NB4 (cell line): Measurements from ENCODE around the gene MEGF9.

Experiments used
- CTCF ChIP-seq: IDR thresholded peaks from one replicate; pipeline ENCODE4 v1.5.1; 2012; ENCODE audit warnings: low read depth, low read length
- MYC ChIP-seq: IDR thresholded peaks from 2 replicates; pipeline ENCODE4 v1.6.1; 2011; ENCODE audit warnings: low read depth, low read length

- TF ChIP-seq CTCF (no peak), MYC (no peak)
These were observed 60.5 kb downstream of the MEGF9 start for GRCh38 chr9:120653762-120654161.
